HEK293 (cell line): ENCODE data around the gene TMEM131L.
A peak's percentile ranks its signal among the peaks of the same experiment; 100 is the strongest.

Experiments used
- CTCF ChIA-PET: fragments of 350-600 bp; formaldehyde crosslinking; extraction: SDS; loops from one replicate; lab custom pipeline; 2021; ENCODE audit warnings: antibody characterized with exemption; lab: Yijun Ruan, JAX
- POLR2A ChIA-PET: fragments of 300-600 bp; formaldehyde crosslinking; extraction: SDS; loops from one replicate; lab custom pipeline; 2020; ENCODE audit warnings: antibody characterized with exemption, inconsistent platforms; lab: Yijun Ruan, JAX
- H3K27ac ChIP-seq: fragments of 200-500 bp; sonication (Bioruptor generic); 2 replicates; pipeline ENCODE4 v1.5.1; 2014; ENCODE audit warnings: low read depth, low read length, control low read depth, inconsistent platforms; ENCODE audit errors: extremely low read depth
- H3K36me3 ChIP-seq, 2 experiments: fragments of 200-500 bp in 1 of 2; sonication (Bioruptor generic) in 1 of 2; 1 replicate in 1 of 2; 2 replicates in 1 of 2; pipeline ENCODE4 v1.5.1; 2014 to 2017; ENCODE audit warnings: inconsistent platforms in 2 of 2, low read length in 2 of 2; ENCODE audit not compliant: control insufficient read depth in 2 of 2, insufficient read depth in 1 of 2
- H3K4me1 ChIP-seq: fragments of 200-500 bp; sonication (Bioruptor generic); 2 replicates; pipeline ENCODE4 v1.5.1; 2014; ENCODE audit warnings: mild to moderate bottlenecking, low read length, inconsistent platforms; ENCODE audit not compliant: control insufficient read depth, insufficient read depth
- H3K4me3 ChIP-seq: 2 replicates; pipeline ENCODE4 v1.5.1; 2011; ENCODE audit warnings: low read depth, mild to moderate bottlenecking, control low read depth, low read length, moderate library complexity
- H3K9me3 ChIP-seq: fragments of 200-500 bp; sonication (Bioruptor generic); 2 replicates; pipeline ENCODE4 v1.5.1; 2014; ENCODE audit warnings: low read depth, low read length, inconsistent platforms; ENCODE audit not compliant: control insufficient read depth, insufficient read depth
- GLI4 ChIP-seq: fragments of 450-650 bp; formaldehyde crosslinking; IDR thresholded peaks from 2 replicates; pipeline ENCODE4 v1.5.1; 2016; ENCODE audit warnings: missing biosample characterization, missing genetic modification characterization
- GLIS2 ChIP-seq: fragments of 450-650 bp; formaldehyde crosslinking; IDR thresholded peaks from 2 replicates; pipeline ENCODE4 v1.5.1; 2016; ENCODE audit warnings: missing biosample characterization, missing genetic modification characterization
- HIC1 ChIP-seq: fragments of 450-650 bp; formaldehyde crosslinking; IDR thresholded peaks from 2 replicates; pipeline ENCODE4 v1.5.1; 2016; ENCODE audit warnings: missing biosample characterization, missing genetic modification characterization
- HOXD13 ChIP-seq: sonication (generic); formaldehyde crosslinking; IDR thresholded peaks from 2 replicates; pipeline ENCODE4 v1.8.0; 2022; ENCODE audit warnings: missing genetic modification reagents, borderline replicate concordance
- KLF10 ChIP-seq: fragments of 450-650 bp; IDR thresholded peaks from 2 replicates; pipeline ENCODE4 v1.5.1; 2018; ENCODE audit warnings: missing biosample characterization, mild to moderate bottlenecking, missing genetic modification characterization
- KLF8 ChIP-seq: fragments of 450-650 bp; formaldehyde crosslinking; IDR thresholded peaks from 2 replicates; pipeline ENCODE4 v1.5.1; 2016; ENCODE audit warnings: missing biosample characterization, missing genetic modification characterization
- MYNN ChIP-seq: fragments of 450-650 bp; formaldehyde crosslinking; IDR thresholded peaks from 2 replicates; pipeline ENCODE4 v1.5.1; 2016; ENCODE audit warnings: missing biosample characterization, missing genetic modification characterization, borderline replicate concordance
- SCRT1 ChIP-seq: fragments of 450-650 bp; formaldehyde crosslinking; IDR thresholded peaks from 2 replicates; pipeline ENCODE4 v1.5.1; 2016; ENCODE audit warnings: missing biosample characterization, missing genetic modification characterization, borderline replicate concordance
- SCRT2 ChIP-seq: fragments of 450-650 bp; formaldehyde crosslinking; IDR thresholded peaks from 2 replicates; pipeline ENCODE4 v1.5.1; 2016; ENCODE audit warnings: missing biosample characterization, missing genetic modification characterization
- TSHZ1 ChIP-seq: fragments of 450-650 bp; formaldehyde crosslinking; IDR thresholded peaks from 2 replicates; pipeline ENCODE4 v1.5.1; 2016; ENCODE audit warnings: missing biosample characterization, missing genetic modification characterization, borderline replicate concordance
- ZBTB20 ChIP-seq: fragments of 450-650 bp; formaldehyde crosslinking; IDR thresholded peaks from 2 replicates; pipeline ENCODE4 v1.5.1; 2016; ENCODE audit warnings: missing biosample characterization, missing genetic modification characterization
- ZBTB48 ChIP-seq: fragments of 450-650 bp; formaldehyde crosslinking; IDR thresholded peaks from 2 replicates; pipeline ENCODE4 v1.5.1; 2016; ENCODE audit warnings: missing biosample characterization, missing genetic modification characterization
- ZFHX2 ChIP-seq: fragments of 450-650 bp; formaldehyde crosslinking; conservative IDR thresholded peaks from 2 replicates; pipeline ENCODE4 v1.5.1; 2016; ENCODE audit warnings: missing biosample characterization, missing genetic modification characterization
- ZNF19 ChIP-seq: fragments of 450-650 bp; formaldehyde crosslinking; IDR thresholded peaks from 2 replicates; pipeline ENCODE4; 2016; ENCODE audit warnings: missing biosample characterization, missing genetic modification characterization, low read depth
- ZNF248 ChIP-seq: fragments of 450-650 bp; formaldehyde crosslinking; IDR thresholded peaks from 2 replicates; pipeline ENCODE4 v1.5.1; 2017; ENCODE audit warnings: missing biosample characterization, missing genetic modification characterization
- ZNF335 ChIP-seq: fragments of 450-650 bp; formaldehyde crosslinking; conservative IDR thresholded peaks from 2 replicates; pipeline ENCODE4 v1.5.1; 2016; ENCODE audit warnings: missing biosample characterization, missing genetic modification characterization
- ZNF664 ChIP-seq: fragments of 450-650 bp; formaldehyde crosslinking; IDR thresholded peaks from 2 replicates; pipeline ENCODE4 v1.5.1; 2016; ENCODE audit warnings: missing biosample characterization, missing genetic modification characterization
- ZNF843 ChIP-seq: fragments of 450-650 bp; formaldehyde crosslinking; IDR thresholded peaks from 2 replicates; pipeline ENCODE4 v1.5.1; 2016; ENCODE audit warnings: missing biosample characterization, missing genetic modification characterization
- ZSCAN4 ChIP-seq: fragments of 450-650 bp; formaldehyde crosslinking; IDR thresholded peaks from 2 replicates; pipeline ENCODE4 v1.5.1; 2017; ENCODE audit warnings: missing biosample characterization, missing genetic modification characterization

TMEM131L gene

GRCh38 chr4:153483432-153484418 is 17.6 kb downstream of the TMEM131L start (continued):
- no peak for TF ChIP-seq GLI4

- peaks cover 22% of the 10 kb centered on the region for H3K4me1 ChIP-seq
- ChIA-PET POLR2A (no interaction called here), CTCF (interaction anchor here (0.6 to 0.8 kb wide), 3 partner anchors 11 to 54 kb away, joined by 4 to 8 read pairs (median 6); no protein-coding TSS in a partner anchor)
- H3K27ac ChIP-seq: no peak overlapping the region
- no peaks in the 10 kb centered on the region; a peak in 1 of 3 replicates for H3K36me3 ChIP-seq
- no peaks in the 10 kb centered on the region for H3K9me3 ChIP-seq
- TF ChIP-seq GLIS2 (tag by site-specific recombination) (no peak), TSHZ1 (no peak), ZNF248 (tag by site-specific recombination) (no peak), ZSCAN4 (tag by site-specific recombination) (no peak), ZNF843 (no peak), ZNF19 (tag by site-specific recombination) (no peak), KLF8 (no peak)
- H3K4me3 ChIP-seq: no peak overlapping the region
Observed at GRCh38 chr4:153485359-153485758, 19.2 kb downstream of the TMEM131L start.

GRCh38 chr4:153485860-153486259 is 19.7 kb downstream of the TMEM131L start:
- no peak overlapping the region for H3K27ac ChIP-seq
- H3K9me3 ChIP-seq: no peaks in the 10 kb centered on the region
- no peaks in the 10 kb centered on the region for H3K36me3 ChIP-seq
- TF ChIP-seq ZNF664 (tag by site-specific recombination): no peak
- no peak for TF ChIP-seq MYNN (tag by site-specific recombination)
- H3K4me3 ChIP-seq: no peak overlapping the region
- ChIA-PET POLR2A (interaction anchor here (0.6 to 1.5 kb wide), 2 partner anchors 17 to 20 kb away, joined by 3 to 10 read pairs; partner anchors contain the start of gene TMEM131L), CTCF (interaction anchor here (0.6 to 0.8 kb wide), 3 partner anchors 18 to 71 kb away, joined by 3 to 6 read pairs (median 4); no protein-coding TSS in a partner anchor)
- H3K4me1 ChIP-seq: peaks cover 26% of the 10 kb centered on the region

- POLR2A ChIA-PET: interaction anchor here (0.6 to 1.5 kb wide), 2 partner anchors 18 to 20 kb away, joined by 3 to 10 read pairs; partner anchors contain the start of gene TMEM131L
- H3K36me3 ChIP-seq: no peaks in the 10 kb centered on the region
- peak; percentile 77 for TF ChIP-seq SCRT2 (tag by site-specific recombination)
- 0 out of 2 replicates have a peak, but pooled peaks have one; percentile 20 for TF ChIP-seq SCRT1
- peak; percentile 63 for TF ChIP-seq ZFHX2 (tag by site-specific recombination)
- TF ChIP-seq KLF10 (tag by site-specific recombination): 0 out of 2 replicates have a peak, but pooled peaks have one; percentile 26
- TF ChIP-seq KLF8: peak; percentile 29; the same call in 1 of the 2 replicates
- TF ChIP-seq HOXD13 (CRISPR knock-in tag): no peak
- no peak for TF ChIP-seq GLI4
- no peak for TF ChIP-seq ZBTB48 (tag by site-specific recombination)
- TF ChIP-seq ZNF335 (tag by site-specific recombination): no peak
- TF ChIP-seq ZBTB20 (tag by site-specific recombination): peak; percentile 12; the same call in 1 of the 2 replicates
- TF ChIP-seq HIC1 (tag by site-specific recombination): 0 out of 2 replicates have a peak, but pooled peaks have one; percentile 38
Observed at GRCh38 chr4:153486281-153487151, 20.4 kb downstream of the TMEM131L start.

More at GRCh38 chr4:153486281-153487151, 20.4 kb downstream of the TMEM131L start:
- Histone ChIP-seq H3K4me1 (peaks cover 28% of the 10 kb centered on the region), H3K4me3 (no peak overlapping the region), H3K27ac (peak overlapping the region; percentile 42; the same call in 1 of the 2 replicates), H3K9me3 (no peaks in the 10 kb centered on the region)
- CTCF ChIA-PET: interaction anchor here (0.6 to 0.7 kb wide), 2 partner anchors 28 to 70 kb away, joined by 3 read pairs; no protein-coding TSS in a partner anchor
